Amniotic stem cell (primary cell): Measurements from ENCODE around the gene MYOF.
"Not testable (repeated sequence)": the region's sequence is repeated elsewhere in the genome, so short reads cannot be mapped to it uniquely, and the experiment has no call there.

Source experiments
- DNase-seq: peaks from one replicate; lab custom pipeline; 2025; lab: John Stamatoyannopoulos, UW

MYOF gene

GRCh38 chr10:93344691-93345090, 137.4 kb downstream of the MYOF start:
- DNase-seq, result no peak

- DNase-seq, result no peak
Measured at GRCh38 chr10:93342921-93343320, 139.2 kb downstream of the MYOF start.

- DNase-seq, result no peak
Measured at GRCh38 chr10:93342366-93342765, 139.8 kb downstream of the MYOF start.

GRCh38 chr10:93337309-93337721, 144.8 kb downstream of the MYOF start:
- no peak for DNase-seq

- no peak for DNase-seq
Measured at GRCh38 chr10:93336678-93337077, 145.5 kb downstream of the MYOF start.

GRCh38 chr10:93336110-93336509, 146.0 kb downstream of the MYOF start:
- DNase-seq, result no peak

- DNase-seq, result peak; percentile 72
Measured at GRCh38 chr10:93334901-93335327, 147.2 kb downstream of the MYOF start.

GRCh38 chr10:93334181-93334580, 148.0 kb downstream of the MYOF start:
- DNase-seq, result no peak

- DNase-seq, result no peak
Measured at GRCh38 chr10:93333278-93333978, 148.7 kb downstream of the MYOF start.

- no peak for DNase-seq
Measured at GRCh38 chr10:93330824-93331223, 151.3 kb downstream of the MYOF start.

GRCh38 chr10:93319896-93320295, 162.2 kb downstream of the MYOF start:
- no peak for DNase-seq

GRCh38 chr10:93319096-93319495, 163.0 kb downstream of the MYOF start:
- no peak for DNase-seq

GRCh38 chr10:93315246-93315645, 166.9 kb downstream of the MYOF start:
- DNase-seq, result no peak

GRCh38 chr10:93314656-93315055, 167.5 kb downstream of the MYOF start:
- DNase-seq, result not testable (repeated sequence)

- DNase-seq, result no peak
Measured at GRCh38 chr10:93313798-93314197, 168.3 kb downstream of the MYOF start.

GRCh38 chr10:93309062-93309461, 173.1 kb downstream of the MYOF start:
- no peak for DNase-seq

- no peak for DNase-seq
Measured at GRCh38 chr10:93305122-93305521, 177.0 kb downstream of the MYOF start.

GRCh38 chr10:93300981-93301380, 181.2 kb downstream of the MYOF start:
- no peak for DNase-seq

GRCh38 chr10:93300288-93300917, 181.7 kb downstream of the MYOF start:
- DNase-seq, result no peak

GRCh38 chr10:93299606-93300287, 182.4 kb downstream of the MYOF start:
- peak; percentile 17 for DNase-seq

GRCh38 chr10:93299195-93299594, 182.9 kb downstream of the MYOF start:
- DNase-seq, result no peak

GRCh38 chr10:93296151-93296550, 186.0 kb downstream of the MYOF start:
- DNase-seq, result no peak

GRCh38 chr10:93293999-93294398, 188.1 kb downstream of the MYOF start:
- DNase-seq, result no peak
